ENCODE measurements around the gene NR6A1.
A peak's percentile ranks its signal among the peaks of the same experiment; 100 is the strongest.

The NR6A1 gene

DNA sequence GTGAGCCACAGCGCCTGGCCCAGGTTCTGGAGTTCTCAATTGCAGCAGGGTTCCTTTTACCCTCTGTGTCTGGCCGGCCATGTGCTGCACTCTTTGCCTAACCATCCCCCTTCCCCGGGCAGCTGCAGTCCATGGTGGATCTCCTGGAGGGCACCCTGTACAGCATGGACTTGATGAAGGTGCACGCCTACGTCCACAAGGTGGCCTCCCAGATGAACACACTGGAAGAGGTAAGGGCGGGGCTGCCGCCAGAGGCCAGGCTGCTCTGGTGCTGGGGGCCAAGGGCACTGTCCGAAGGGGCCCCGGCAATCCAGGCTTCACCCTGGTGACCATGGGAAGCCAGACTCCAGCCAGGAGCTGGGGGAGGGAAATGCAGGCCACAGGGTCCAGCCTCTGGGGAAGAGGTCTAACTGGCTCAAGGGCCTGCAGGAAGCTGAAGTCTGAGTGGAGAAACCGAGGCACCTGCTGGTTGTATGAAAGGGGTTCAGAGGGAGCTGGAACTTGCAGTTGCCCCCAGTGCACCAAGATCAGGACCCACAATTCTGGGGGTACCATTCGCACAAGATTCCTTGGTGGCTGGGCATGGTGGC lies 23.9 kb upstream of the NR6A1 start:
- DNase-seq = no peak

DNA sequence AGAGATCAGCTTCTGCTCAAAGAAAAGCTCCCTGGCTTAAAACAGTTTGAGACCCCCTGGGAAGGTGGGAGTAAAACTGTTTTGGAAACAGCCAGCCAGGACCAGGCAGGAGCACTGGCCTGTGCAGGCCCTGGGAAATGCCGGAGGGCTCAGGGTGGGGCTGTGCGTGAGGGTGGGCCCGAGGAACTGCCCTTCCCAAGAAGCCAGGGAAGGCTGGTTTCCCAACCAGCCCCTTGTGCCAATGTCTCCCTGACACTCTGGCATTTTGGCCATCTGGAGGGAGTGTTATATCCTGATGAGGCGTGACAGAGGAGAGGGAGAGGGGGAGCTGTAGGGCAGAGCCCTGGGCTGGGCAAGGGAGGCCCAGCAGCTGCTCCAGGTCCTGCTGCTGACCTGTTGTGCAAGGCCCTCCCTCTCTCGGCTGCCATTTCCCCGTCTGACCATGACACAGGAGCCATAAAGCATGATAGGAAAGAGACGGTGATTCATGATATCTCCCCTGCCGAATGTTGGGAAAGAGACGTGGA lies 22.0 kb upstream of the NR6A1 start:
- DNase-seq = no peak

DNA sequence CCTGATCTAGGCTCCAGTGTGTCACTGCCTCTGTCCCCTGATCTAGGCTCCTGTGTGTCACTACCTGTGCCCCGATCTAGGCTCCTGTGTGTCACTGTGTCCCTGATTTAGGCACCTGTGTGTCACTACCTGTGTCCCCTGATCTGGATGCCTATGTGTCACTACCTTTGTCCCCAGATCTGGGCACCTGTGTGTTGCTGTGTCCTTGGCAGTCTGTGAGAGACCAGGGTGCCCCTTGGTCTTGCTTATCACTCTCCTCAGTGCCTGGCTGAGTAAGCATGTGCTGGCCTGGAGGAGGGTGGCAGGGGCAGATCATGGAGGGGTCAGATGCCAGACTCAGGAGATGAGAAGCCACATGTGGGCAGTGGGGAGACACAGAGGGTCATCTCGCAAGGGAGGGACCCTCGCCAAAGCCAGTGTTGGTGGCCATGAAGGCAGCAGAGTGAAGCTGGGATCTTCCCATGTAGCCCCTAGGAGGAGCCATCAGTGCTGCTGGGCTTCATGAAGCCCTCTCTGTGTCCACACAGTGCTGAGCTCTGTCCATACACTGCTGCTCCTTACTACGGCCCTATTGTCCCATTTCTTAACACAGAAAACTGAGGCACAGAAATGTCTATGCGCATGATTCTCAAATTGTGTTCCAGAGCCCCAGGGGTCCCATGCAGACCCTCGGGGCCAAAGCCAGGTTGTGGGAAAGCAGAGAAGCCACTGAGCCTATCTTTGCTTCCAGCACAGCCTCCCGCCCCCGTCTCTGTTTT lies 21.3 kb upstream of the NR6A1 start:
- no peak for DNase-seq

DNA sequence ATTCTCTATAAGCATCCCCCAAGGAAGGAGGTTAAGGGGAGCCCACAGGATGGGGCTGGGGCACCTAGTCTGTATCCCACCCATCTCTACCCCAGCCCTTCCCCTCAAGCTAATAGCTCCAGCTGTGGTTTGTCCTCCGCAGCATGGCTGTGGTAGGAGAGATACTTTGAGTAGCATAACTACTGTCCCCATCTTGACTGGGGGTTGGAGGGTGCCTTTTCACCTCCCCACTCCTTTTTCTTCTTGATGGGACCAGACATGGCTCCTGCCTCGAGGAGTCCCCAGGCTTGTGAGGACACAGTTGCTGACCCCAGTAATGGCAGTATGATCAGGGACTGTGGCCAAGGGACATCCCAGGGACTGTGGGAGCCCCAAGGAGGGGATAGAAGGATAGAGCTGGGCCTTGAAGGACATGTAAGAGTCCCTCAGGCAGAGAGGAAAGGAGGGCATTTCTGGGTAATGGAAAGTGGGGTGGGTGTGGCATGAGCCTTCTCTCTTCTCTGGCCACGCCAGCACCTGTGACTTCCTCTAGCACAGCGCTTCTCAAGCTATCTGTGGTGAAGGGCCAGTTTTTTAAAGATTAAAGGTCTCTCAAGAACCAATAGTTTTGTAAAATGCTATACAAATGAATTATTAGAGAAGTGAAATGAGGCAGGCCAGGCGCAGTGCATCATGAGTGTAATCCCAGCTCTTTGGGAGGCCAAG lies 19.8 kb upstream of the NR6A1 start:
- no peak for DNase-seq

DNA sequence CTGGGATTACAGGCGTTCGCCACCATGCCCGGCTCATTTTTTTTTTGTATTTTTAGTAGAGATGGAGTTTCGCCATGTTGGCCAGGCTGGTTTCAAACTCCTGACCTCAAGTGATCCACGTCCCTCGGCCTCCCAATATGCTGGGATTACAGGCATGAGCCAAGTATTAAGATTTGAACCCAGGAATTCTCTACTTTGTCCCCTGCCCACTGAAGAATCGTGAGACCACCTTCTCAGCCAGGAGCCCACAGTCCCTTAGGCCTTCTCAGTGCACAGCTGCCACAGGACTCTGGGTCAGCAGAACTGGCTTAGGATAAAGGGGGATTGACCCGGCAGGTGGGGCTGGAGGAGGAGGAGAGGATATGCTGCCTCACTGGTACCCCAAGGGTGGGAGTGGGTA lies 19.2 kb upstream of the NR6A1 start:
- DNase-seq = no peak

DNA sequence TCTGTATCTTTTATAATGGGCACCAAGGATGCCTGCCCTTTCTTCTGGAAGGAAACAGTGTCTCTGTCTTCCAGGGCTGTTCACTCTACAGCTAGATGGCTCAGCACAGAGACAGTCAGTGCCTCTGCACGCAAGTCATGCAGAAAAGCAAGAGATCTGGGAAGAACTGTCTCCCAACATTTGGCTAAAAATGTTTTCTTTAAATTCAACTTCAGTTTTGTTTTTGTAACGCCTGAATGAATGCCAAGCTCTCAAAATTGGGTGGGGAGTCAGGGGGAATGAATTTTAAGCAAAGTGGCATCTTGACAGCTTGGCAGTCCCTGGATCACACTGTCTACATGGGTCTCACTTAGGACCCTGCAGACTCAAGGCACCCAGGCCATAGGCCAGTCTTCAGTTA lies 18.4 kb upstream of the NR6A1 start:
- DNase-seq = no peak

DNA sequence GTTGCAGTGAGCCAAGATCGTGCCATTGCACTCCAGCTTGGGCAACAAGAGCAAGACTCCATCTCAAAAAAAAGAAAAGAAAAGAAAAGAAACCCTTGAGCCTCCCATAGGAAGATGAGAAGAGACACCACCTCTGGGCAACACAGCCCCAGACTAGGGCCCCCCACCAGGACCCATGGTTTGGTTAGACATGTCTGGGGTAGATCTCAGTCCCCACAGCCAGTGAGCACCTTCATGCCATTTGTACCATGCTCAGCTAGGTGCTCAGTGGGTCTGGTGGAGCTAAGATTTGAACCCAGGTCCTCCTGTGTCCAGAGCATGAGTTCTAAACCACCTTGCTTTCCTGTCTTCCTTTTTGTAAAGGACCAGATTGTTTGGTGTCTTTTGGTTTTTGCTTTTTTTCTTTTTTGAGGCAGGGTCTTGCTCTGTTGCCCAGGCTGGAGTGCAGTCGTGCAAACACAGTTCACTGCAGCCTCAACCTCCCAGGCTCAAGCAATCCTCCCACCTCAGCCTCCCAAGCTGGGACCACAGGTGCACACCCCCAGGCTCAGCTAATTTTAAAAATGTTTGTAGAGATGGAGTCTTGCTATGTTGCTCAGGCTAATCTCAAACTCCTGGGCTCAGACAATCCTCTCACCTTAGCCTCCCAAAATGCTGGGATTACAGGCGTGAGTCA lies 17.6 kb upstream of the NR6A1 start:
- DNase-seq = no peak

DNA sequence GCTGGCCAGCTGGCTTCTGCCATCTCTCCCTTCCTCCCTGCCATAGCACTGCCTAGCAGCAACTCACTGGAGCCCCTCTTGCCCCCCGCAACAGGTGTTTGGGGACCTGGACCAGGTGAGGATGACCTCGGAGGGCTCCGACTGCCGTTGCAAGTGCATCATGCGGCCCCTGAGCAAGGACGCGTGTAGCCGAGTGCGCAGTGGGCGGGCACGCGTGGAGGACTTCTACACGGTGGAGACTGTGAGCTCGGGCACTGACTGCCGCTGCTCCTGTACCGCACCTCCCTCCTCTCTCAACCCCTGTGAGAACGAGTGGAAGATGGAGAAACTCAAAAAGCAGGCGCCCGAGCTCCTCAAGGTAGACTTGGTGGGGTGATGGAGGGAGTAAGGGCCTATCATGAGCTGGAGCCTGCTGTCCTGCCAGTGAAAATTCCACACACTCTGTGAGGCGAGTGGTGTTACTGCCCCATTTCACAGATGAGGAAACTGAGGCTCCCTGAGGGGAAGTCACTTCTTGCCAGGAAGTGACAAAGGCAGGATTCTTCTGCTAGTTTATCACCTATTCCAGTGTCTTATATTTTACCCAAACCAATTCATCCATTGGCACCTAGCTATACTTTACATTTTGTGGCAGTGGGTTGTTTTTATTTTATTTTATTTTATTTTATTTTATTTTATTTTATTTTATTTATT lies 15.9 kb upstream of the NR6A1 start:
- DNase-seq = no peak

DNA sequence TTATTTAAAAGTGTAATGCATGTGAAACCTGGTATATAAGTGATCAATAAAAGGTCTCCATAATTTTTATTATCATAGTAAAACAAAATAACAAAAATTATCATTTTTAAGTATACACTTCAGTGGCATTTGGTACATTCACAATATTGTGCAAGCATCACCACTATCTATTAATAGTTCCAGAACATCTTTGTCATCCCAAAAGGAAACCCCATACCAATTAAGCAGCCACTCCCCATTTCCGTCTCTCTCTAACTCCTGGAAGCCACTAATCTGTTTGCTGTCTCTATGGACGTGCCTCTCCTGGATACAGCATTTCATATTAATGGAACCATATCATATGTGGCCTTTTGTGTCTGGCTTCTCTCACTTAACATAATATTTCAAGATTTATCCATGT lies 13.4 kb upstream of the NR6A1 start:
- no peak for DNase-seq

DNA sequence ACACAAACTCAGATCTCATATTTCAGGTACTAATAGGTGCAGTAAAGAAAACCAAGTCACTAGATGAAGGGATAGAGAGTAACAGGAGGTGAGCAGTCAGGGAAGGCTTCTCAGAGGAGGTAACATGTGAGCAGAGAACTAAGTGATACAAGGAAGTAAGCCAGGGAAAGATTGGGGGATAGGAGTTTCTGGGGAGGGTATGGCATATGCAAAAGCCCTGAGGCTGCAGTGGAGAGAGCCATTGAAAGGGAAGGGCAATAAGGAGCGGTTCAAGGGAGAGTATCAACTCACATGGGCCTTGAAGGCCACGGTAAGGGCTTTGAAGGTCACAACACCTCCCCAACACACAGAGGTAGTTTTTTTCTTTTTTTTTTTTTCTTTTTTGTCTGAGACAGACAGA lies 12.7 kb upstream of the NR6A1 start:
- DNase-seq = no peak

DNA sequence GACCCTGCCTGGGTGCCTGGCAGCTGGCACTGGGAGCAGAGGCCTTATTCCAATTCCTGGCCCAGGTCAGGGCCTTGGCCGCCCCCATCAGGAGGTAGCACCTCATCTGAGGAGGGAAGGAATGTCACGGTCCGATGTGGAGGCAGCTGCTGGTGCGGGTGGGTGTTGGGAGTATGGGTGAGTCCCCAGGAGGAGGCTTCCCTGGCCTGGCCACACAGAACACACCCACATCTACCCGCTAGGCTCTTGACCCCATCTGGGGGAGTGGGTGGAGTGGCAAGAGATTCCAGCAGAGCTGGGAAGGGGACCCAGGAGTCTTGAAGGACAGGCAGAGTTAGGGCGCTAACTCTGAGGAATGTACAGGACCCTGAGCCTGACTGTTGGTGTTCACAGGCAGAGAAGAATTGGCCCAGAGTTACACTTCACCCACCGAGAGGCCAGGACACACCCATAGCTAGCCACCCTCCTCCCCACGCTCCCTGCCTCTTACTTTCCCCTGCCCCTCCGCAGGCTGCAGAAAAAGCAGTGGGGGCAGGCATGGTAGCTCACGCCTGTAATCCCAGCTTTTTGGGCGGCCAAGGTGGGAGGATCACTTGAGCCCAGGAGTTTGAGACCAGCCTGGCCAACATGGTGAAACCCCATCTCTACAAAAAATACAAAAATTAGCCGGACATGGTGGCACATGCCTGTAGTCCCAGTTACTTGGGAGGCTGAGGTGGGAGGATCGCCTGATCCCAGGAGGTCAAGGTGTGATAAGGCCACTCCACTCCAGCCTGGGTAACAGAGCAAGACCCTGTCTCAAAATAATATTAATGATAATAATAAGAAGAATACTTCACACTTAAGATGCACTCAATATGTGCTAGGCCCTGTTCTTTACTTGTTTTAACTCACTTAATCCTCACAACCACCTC lies 11.8 kb upstream of the NR6A1 start:
- DNase-seq = no peak

DNA sequence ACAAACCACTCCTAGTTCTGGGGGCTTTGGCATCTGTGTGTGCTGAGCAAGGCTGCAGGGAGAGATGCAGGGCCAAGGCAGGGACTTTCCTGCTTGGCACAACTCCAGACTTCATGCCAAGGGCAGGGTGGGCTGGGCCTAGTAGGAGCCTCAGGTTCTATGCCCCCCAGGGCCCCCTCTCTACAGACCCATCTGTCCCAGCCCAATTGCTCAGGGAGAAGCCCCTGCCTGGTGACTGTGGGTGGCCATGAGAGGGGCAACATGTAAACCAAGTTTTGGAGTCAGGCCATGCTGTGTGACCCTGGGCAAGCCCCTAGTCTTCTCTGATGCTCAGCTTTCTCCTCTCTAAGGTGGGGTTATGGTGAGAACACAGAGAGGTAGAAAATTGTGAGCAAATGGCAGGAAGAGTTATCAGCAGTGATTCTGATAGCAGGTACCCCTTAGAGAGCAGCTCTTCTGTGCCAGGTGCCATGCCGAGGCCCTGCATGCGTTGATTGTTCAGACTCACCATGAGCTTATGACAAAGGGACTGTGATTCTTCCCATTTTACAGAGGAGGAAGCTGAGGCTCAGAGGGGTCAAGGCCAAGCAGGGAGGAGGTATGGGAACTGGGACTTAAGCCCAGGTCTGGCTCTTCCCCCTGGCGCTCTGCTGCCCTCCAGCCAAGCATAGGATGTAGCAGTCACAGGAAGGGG lies 11.0 kb upstream of the NR6A1 start:
- no peak for DNase-seq

DNA sequence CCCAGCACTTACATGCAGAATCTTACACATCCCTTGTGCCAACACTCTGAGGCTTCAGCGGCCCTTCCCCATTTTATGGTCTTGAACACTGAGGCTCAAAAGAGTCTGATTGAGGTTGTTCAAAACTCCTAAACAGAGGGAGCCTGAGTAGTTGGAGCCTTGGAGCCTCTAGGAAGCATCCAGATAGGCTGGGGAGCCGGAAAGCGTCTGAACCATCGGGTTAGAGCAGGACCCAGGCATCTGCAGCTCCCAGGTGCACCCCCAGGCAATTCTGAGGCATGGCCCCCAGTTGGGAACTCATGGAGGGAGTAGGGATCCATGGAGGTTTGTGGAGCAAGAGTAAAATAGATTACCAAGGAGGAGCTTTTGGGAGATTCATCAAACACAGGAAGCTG lies 9.6 kb upstream of the NR6A1 start:
- no peak for DNase-seq

DNA sequence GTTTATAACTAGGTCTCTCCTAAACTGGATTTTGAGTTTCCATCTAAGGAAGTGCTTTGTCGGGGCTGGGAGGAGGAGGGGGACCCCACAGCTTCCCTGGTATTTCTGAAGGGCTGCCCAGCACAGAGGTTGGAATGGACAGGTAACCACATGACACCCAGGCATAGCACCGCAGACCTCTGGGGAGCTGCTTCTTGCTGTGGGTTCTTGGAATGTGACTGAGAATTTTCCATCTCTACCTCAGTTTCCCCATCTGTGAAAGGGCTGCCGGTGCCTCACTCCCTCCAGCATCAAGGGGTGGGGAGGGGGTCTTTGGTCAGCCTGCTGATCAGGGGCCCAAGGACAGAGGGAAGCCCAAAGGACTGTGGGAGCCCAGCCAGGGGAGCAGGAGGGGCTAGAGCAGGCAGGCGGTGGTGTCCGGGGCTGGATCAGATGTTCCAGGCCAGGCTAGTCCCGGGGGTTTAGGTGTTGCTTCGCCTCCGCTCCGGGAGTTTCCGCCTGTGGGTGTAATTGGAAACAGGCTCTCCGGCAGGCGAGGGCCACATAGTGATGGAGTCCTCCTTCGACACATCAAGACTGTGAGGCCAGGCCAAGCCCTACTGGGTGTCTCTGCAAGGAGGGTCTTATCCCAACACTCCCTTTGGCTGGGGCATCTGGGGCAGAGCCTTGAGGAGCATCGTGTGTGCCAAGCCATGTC lies 9.1 kb upstream of the NR6A1 start:
- DNase-seq = no peak

DNA sequence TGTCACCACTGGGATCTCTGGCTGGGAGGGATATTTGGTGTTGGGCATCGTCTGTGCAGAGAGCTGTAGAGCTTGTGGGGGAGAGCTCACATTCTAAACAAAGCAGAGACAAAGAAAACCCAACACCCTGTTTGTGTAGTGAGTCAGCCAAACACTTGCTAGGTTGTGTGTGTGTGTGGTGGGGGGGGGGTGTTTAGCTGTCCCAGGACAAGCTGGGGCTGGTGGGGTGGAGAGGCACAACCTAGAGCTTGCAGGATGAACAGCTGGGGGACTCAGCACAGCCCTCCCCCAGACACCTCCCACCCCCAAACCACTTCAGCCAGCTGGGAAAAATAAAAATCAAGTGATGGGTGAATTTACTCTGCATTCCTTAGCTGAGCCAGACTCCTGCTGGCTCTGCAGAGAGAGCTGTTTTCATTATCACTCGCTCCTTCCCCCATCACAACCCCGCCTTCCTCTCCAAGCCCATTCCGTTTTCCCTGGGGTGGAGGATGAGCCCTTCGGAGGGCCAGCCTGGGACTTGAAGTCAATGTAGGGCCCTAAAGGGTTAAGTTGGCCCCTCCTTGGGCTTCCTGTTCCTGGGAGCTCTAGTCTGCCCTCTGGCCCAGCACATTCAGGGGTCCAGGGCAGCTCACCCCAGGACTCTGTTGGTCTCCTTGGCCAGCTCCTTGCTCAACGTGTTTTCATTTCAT lies 8.4 kb upstream of the NR6A1 start:
- no peak for DNase-seq

DNA sequence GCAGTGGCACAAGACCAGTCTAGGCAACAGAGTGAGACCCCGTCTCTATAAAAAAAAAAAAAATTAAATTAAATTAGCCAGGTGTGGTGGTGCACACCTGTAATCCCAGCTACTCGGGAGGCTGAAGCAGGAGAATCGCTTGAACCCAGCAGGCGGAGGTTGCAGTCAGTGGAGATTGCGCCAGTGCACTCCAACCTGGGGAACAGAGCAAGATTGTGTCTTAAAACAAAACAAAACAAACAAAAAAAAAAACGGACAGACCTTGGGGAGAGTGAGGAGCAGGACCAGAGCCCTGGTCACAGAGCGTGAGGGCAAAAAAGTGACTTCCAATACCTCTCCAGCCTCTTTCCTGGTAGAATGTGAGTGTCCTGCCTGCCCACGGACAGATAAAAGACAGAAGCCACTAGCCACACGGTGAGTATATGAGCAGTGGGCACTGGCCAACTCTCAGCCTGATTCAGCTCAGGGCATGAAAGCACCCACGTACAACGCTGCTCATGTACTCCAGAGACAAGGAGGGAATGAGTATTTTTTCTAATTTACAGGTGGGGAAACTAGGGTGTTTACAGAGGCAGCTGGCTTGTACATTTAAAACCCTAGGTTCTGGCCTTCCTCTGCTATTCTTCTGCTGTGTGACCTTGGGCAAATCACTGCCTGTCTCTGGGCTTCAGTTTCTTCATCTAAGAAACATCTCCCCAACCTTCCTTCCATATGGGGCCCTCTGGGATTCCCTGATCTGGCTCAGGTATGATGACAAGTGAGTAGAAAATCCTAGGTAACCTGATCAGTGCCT lies 7.7 kb upstream of the NR6A1 start:
- DNase-seq = no peak

DNA sequence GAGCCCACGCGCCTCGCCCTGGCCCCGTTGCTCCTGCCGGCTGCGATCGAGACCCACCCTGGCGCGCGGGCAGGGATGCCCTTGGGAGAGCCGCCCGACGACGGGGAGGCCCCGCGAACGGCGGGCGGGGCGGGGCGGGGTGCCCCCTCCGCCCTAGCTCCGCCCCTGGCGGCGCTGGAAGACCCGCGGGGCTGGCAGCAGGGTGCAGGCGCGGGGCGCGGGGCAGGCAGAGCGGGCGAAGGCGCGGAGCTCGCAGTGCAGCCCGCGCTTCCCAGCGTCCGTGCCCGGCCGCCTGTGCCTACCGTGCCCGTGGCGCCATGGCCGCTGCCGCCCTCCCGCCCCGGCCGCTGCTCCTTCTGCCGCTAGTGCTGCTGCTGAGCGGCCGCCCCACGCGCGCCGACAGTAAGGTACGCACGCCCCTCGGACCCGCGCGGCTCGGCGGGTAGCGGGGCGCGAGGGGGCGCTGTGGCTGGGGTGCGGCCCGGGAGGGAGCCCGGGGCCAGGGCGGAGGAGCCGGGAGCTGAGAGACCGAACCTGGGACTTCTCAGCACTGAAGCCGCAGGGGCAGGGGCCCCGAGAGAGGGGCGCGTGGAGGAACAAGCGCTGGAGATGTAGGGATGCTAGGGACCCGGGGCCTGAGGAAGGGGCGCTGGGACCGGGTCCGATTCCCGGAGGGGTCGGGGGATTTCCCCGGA lies 6.0 kb upstream of the NR6A1 start, which contains the start of gene OLFML2A:
OLFML2A (plus strand) TSS at position 180 of the 695 bp plus-strand sequence; CDS start at position 318, 138 bp downstream.
- peak; percentile 23 for DNase-seq

DNA sequence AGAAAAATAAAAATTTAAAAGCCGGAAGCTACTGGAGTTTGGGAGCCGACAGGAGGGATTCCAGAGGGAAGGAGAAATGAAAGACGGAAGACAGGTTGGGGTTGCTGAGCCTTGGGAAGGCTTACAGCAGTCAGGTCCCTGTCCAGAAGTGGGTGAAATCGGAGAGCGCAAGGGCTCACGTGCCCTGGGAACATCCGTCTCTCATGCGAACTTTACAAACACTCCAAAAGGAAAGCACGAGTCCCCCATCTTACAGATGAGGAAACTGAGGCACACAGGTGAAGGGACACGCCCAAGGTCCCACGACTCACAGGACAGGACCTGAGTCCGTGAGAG lies 5.5 kb upstream of the NR6A1 start:
- no peak for DNase-seq

Measured in CD4-positive, alpha-beta T cell treated with Interleukin-12 subunit alpha and Interleukin-12 subunit beta, for 1 hour (primary cell).